PC-9 (cell line): Measurements from ENCODE around the gene TICAM2. TPM values are rescaled to one million over a fixed set of nuclear protein-coding genes. Genes with fewer than 3 reads are reported as not detected.

ENCODE experiments used
- BruUV-seq: library from RNA; stranded (reverse); fragments of 400-500 nt; replicated peaks from 2 replicates; lab custom pipeline; 2021; lab: Mats Ljungman, UMichigan
- CTCF ChIA-PET: fragments of 300-600 bp; sonication (Branson Sonifier 250); formaldehyde crosslinking; loops from one replicate; lab custom pipeline; 2022; ENCODE audit warnings: antibody characterized with exemption; lab: Charles Lee
- POLR2A ChIA-PET: fragments of 300-600 bp; sonication (Branson Sonifier 250); formaldehyde crosslinking; loops from one replicate; lab custom pipeline; 2022; ENCODE audit warnings: antibody characterized with exemption; ENCODE audit not compliant: unreplicated experiment; lab: Charles Lee
- DNase-seq, 2 experiments: peaks; one replicate each; pipeline versions ENCODE4 v3.0.0 to v3.0.0-alpha.2; 2015 to 2022; ENCODE audit warnings: mixed read lengths in 1 of 2
- H2AFZ ChIP-seq: fragments of 200-600 bp; sonication (generic); 2 replicates; pipeline ENCODE4 v1.8.1; 2017; ENCODE audit warnings: antibody characterized with exemption
- H3F3A ChIP-seq: fragments of 200-600 bp; sonication (generic); 2 replicates; pipeline ENCODE4 v1.8.1; 2017; ENCODE audit warnings: antibody characterized with exemption, mild to moderate bottlenecking, low read depth; ENCODE audit not compliant: insufficient read depth
- H3K27ac ChIP-seq: fragments of 200-600 bp; sonication (generic); 2 replicates; pipeline ENCODE4 v1.6.1; 2016; ENCODE audit warnings: mixed run types
- H3K27me3 ChIP-seq: fragments of 200-600 bp; sonication (generic); 2 replicates; pipeline ENCODE4 v1.6.1; 2016; ENCODE audit warnings: low read depth, mixed run types; ENCODE audit not compliant: insufficient read depth
- H3K36me3 ChIP-seq: fragments of 200-600 bp; sonication (generic); 2 replicates; pipeline ENCODE4 v1.6.1; 2016; ENCODE audit warnings: low read depth, mixed run types
- H3K4me1 ChIP-seq: fragments of 200-600 bp; sonication (generic); replicated peaks from 2 replicates; pipeline ENCODE4 v1.6.1; 2016; ENCODE audit warnings: mixed run types; ENCODE audit not compliant: insufficient read depth
- H3K4me2 ChIP-seq: fragments of 200-600 bp; sonication (generic); 2 replicates; pipeline ENCODE4 v1.6.1; 2017; ENCODE audit warnings: mixed run types
- H3K4me3 ChIP-seq: fragments of 200-600 bp; sonication (generic); 2 replicates; pipeline ENCODE4 v1.6.1; 2016; ENCODE audit warnings: mixed run types
- H3K79me2 ChIP-seq: fragments of 200-600 bp; sonication (generic); 2 replicates; pipeline ENCODE4 v1.6.1; 2017; ENCODE audit warnings: low read depth, mixed run types
- H3K9me2 ChIP-seq: fragments of 200-600 bp; sonication (generic); 2 replicates; pipeline ENCODE4 v1.8.1; 2017; ENCODE audit warnings: mild to moderate bottlenecking; ENCODE audit not compliant: insufficient read depth
- H3K9me3 ChIP-seq: fragments of 200-600 bp; sonication (generic); 2 replicates; pipeline ENCODE4 v1.8.1; 2016; ENCODE audit warnings: low read depth; ENCODE audit not compliant: insufficient read depth
- H4K20me1 ChIP-seq: fragments of 200-600 bp; sonication (generic); 2 replicates; pipeline ENCODE4 v1.8.1; 2017; ENCODE audit not compliant: insufficient read depth
- CTCF ChIP-seq: fragments of 200-600 bp; sonication (generic); conservative IDR thresholded peaks from 2 replicates; pipeline ENCODE4 v1.6.1; 2017; ENCODE audit warnings: mixed run types, antibody characterized with exemption, mild to moderate bottlenecking, moderate library complexity
- EZH2 ChIP-seq: fragments of 200-600 bp; sonication (generic); IDR thresholded peaks from 2 replicates; pipeline ENCODE4 v1.8.0; 2017; ENCODE audit warnings: antibody characterized with exemption, low read depth
- intact Hi-C: fragments of 100-400 bp; cut with micrococcal nuclease; formaldehyde crosslinking; loops from one replicate; pipeline ENCODE4 v1.10.0; 2022; ENCODE audit not compliant: unreplicated experiment
- total RNA-seq: library from RNA; stranded (reverse); gene quantifications from 2 replicates; pipeline ENCODE4 v1.2.3, GENCODE V29; 2021

Gene TICAM2
- total RNA-seq, 1 experiment from 2014 or later, result 1.8 TPM

- H3K36me3 ChIP-seq, result no peaks in the 10 kb centered on the region
- intact Hi-C loops, result no loop called here
- no peak overlapping the region for H3K4me2 ChIP-seq
- CTCF ChIA-PET, result no interaction called here
- POLR2A ChIA-PET, result no interaction called here
- DNase-seq, result no peak
- H3K9me2 ChIP-seq, result no peaks in the 10 kb centered on the region
- H4K20me1 ChIP-seq, result no peaks in the 10 kb centered on the region
- no peaks in the 10 kb centered on the region for H3F3A ChIP-seq
- BruUV-seq, result no TSS peak
- TF ChIP-seq CTCF (no peak), EZH2 (no peak)
- H3K27me3 ChIP-seq, result no peaks in the 10 kb centered on the region
- H3K27ac ChIP-seq, result no peak overlapping the region
- H3K4me3 ChIP-seq, result no peak overlapping the region
- H3K79me2 ChIP-seq, result no peaks in the 10 kb centered on the region
- no peaks in the 10 kb centered on the region for H3K9me3 ChIP-seq
- no peak overlapping the region for H2AFZ ChIP-seq
- H3K4me1 ChIP-seq, result peaks cover 3% of the 10 kb centered on the region
Measured at GRCh38 chr5:115639377-115639776, 37.1 kb upstream of the TICAM2 start.

GRCh38 chr5:115637507-115637906, 35.2 kb upstream of the TICAM2 start:
- Histone ChIP-seq H3K79me2 (no peaks in the 10 kb centered on the region), H3K36me3 (no peaks in the 10 kb centered on the region), H3K27me3 (no peaks in the 10 kb centered on the region), H3K9me2 (no peaks in the 10 kb centered on the region), H3K9me3 (no peaks in the 10 kb centered on the region), H2AFZ (no peak overlapping the region), H3K4me1 (peaks cover 7% of the 10 kb centered on the region), H3K4me2 (no peak overlapping the region), H3F3A (no peaks in the 10 kb centered on the region), H3K4me3 (no peak overlapping the region), H3K27ac (no peak overlapping the region), H4K20me1 (no peaks in the 10 kb centered on the region)
- no TSS peak for BruUV-seq
- ChIA-PET POLR2A (no interaction called here), CTCF (no interaction called here)
- DNase-seq, result no peak
- TF ChIP-seq CTCF (no peak), EZH2 (no peak)
- intact Hi-C loops, result no loop called here

GRCh38 chr5:115636008-115636407, 33.7 kb upstream of the TICAM2 start:
- BruUV-seq, result no TSS peak
- Histone ChIP-seq H4K20me1 (no peaks in the 10 kb centered on the region), H3K9me2 (no peaks in the 10 kb centered on the region), H3K27ac (no peak overlapping the region), H3F3A (no peaks in the 10 kb centered on the region), H3K4me3 (no peak overlapping the region), H3K36me3 (no peaks in the 10 kb centered on the region), H3K4me2 (no peak overlapping the region), H3K27me3 (no peaks in the 10 kb centered on the region), H3K79me2 (no peaks in the 10 kb centered on the region), H3K9me3 (no peaks in the 10 kb centered on the region), H2AFZ (no peak overlapping the region), H3K4me1 (peaks cover 7% of the 10 kb centered on the region)
- no peak for TF ChIP-seq CTCF
- no peak for TF ChIP-seq EZH2
- ChIA-PET POLR2A (no interaction called here), CTCF (no interaction called here)
- intact Hi-C loops, result no loop called here
- DNase-seq, result no peak
